ENCODE data around the gene STON2. TPM values are rescaled to one million over a fixed set of nuclear protein-coding genes. Genes with fewer than 3 reads are reported as not detected.
"Not testable (repeated sequence)": the region's sequence is repeated elsewhere in the genome, so short reads cannot be mapped to it uniquely, and the experiment has no call there.

STON2 gene
- total RNA-seq, 1 experiment from 2014 or later = 12.3 TPM

DNA sequence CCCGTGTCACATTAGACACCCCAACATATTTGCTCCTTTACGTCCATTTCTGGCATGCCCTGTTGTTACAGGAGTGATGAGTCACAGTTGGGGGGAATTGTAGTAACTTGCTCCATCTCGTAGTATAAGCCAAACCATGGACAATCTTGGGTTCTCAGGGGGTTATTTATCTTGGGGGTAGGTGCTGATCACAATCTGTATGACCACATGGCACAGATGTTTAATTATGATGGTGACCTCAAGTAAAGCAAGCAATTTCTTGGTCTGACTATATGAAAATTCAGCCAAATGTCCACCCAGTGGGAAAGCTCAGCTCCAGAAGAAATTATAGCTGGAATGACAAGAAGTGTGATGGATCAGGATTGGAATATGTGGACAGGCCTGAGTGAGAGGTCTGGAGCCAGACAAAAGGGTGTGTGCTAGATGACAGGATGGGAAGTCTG, 32.1 kb upstream of the STON2 start:
- Histone ChIP-seq H3K79me2 (ENCODE audit: low read length) (no peaks in the 10 kb centered on the region), H3K36me3 (ENCODE audit: low read depth, low read length) (no peaks in the 10 kb centered on the region), H3K4me2 (ENCODE audit: low read length) (no peak overlapping the region), H3K27ac (ENCODE audit: low read length) (no peak overlapping the region), H3K9me3 (ENCODE audit: low read length) (no peaks in the 10 kb centered on the region), H3K27me3 (ENCODE audit: low read length) (peaks cover 7% of the 10 kb centered on the region; the same call in 1 of the 2 replicates), H4K20me1 (ENCODE audit: low read length) (no peaks in the 10 kb centered on the region), H3K9me2 (replicated peaks; ENCODE audit: low read length) (no peaks in the 10 kb centered on the region), H3K9ac (ENCODE audit: low read length) (no peak overlapping the region), H3F3A (ENCODE audit: low read length, unreplicated experiment) (no peaks in the 10 kb centered on the region), H3K4me1 (ENCODE audit: insufficient read depth, low read length) (peaks cover 13% of the 10 kb centered on the region), H2AFZ (ENCODE audit: low read length) (no peak overlapping the region), H3K4me3 (ENCODE audit: low read length) (no peak overlapping the region)
- DNase-seq (no peak), ATAC-seq (no peak)
- ChIA-PET CTCF (no interaction called here), POLR2A (ENCODE audit: unreplicated experiment) (no interaction called here)
- intact Hi-C loops (cut with micrococcal nuclease) = no loop called here
- TF ChIP-seq, protein P1, sequence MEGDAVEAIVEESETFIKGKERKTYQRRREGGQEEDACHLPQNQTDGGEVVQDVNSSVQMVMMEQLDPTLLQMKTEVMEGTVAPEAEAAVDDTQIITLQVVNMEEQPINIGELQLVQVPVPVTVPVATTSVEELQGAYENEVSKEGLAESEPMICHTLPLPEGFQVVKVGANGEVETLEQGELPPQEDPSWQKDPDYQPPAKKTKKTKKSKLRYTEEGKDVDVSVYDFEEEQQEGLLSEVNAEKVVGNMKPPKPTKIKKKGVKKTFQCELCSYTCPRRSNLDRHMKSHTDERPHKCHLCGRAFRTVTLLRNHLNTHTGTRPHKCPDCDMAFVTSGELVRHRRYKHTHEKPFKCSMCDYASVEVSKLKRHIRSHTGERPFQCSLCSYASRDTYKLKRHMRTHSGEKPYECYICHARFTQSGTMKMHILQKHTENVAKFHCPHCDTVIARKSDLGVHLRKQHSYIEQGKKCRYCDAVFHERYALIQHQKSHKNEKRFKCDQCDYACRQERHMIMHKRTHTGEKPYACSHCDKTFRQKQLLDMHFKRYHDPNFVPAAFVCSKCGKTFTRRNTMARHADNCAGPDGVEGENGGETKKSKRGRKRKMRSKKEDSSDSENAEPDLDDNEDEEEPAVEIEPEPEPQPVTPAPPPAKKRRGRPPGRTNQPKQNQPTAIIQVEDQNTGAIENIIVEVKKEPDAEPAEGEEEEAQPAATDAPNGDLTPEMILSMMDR (conservative IDR thresholded peaks at IDR 0.05; ENCODE audit: low read depth, low read length) = no peak
- TF ChIP-seq EZH2 (IDR thresholded peaks at IDR 0.05; ENCODE audit: low read length, unreplicated experiment) (no peak), EZH2phosphoT487 (IDR thresholded peaks at IDR 0.05; ENCODE audit: borderline replicate concordance, low read length) (no peak)
- no TSS peak for BruUV-seq (replicated peaks)

DNA sequence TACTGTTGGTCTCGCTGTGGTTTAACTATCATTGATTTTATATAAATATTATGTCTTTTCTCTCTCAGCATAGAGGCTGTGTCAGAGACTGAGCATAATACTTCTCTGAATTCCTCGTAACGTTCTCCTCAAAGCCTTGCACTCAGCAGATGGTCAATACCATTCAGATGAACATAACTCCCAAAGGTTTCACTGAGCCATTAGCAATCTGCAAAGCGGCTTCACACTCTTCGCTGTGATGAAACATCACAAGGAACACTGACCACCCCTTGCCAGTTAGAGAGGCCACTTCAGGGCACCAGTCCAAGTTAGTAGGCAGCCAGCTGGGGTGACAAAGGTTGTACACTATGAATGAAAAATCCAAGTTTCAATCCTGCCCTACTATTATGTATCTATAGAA, 30.1 kb upstream of the STON2 start:
- Histone ChIP-seq H3K4me1 (ENCODE audit: insufficient read depth, low read length) (peaks cover 5% of the 10 kb centered on the region; the same call in 1 of the 2 replicates), H3F3A (ENCODE audit: low read length, unreplicated experiment) (no peaks in the 10 kb centered on the region), H3K27ac (ENCODE audit: low read length) (no peak overlapping the region), H2AFZ (ENCODE audit: low read length) (no peak overlapping the region), H3K9me3 (ENCODE audit: low read length) (no peaks in the 10 kb centered on the region), H3K4me2 (ENCODE audit: low read length) (no peak overlapping the region), H3K9ac (ENCODE audit: low read length) (no peak overlapping the region), H3K4me3 (ENCODE audit: low read length) (no peak overlapping the region), H4K20me1 (ENCODE audit: low read length) (no peaks in the 10 kb centered on the region), H3K36me3 (ENCODE audit: low read depth, low read length) (no peaks in the 10 kb centered on the region), H3K27me3 (ENCODE audit: low read length) (no peaks in the 10 kb centered on the region), H3K9me2 (replicated peaks; ENCODE audit: low read length) (no peaks in the 10 kb centered on the region), H3K79me2 (ENCODE audit: low read length) (no peaks in the 10 kb centered on the region)
- DNase-seq = no peak
- ATAC-seq = no peak
- TF ChIP-seq EZH2 (IDR thresholded peaks at IDR 0.05; ENCODE audit: low read length, unreplicated experiment) (no peak), EZH2phosphoT487 (IDR thresholded peaks at IDR 0.05; ENCODE audit: borderline replicate concordance, low read length) (no peak)
- TF ChIP-seq, protein P1 (conservative IDR thresholded peaks at IDR 0.05; ENCODE audit: low read depth, low read length) = no peak
- no TSS peak for BruUV-seq (replicated peaks)
- CTCF ChIA-PET = no interaction called here
- POLR2A ChIA-PET (ENCODE audit: unreplicated experiment) = no interaction called here
- intact Hi-C loops (cut with micrococcal nuclease) = no loop called here

DNA sequence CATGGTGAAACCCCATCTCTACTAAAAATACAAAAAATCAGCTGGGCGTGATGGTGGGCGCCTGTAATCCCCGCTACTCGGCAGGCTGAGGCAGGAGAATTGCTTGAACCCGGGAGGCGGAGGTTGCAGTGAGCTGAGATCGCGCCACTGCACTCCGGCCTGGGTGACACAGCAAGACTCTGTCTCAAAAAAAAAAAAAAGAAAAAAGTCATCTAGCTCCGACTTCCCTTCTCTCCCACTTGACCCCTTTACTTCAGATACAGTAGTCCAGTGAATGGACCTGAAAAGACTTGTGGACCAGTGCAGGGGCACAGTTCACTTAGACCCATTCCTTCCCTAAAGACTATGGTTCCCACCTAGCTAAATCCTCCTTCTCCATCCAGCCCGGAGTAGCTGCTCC, 29.6 kb upstream of the STON2 start:
- H3K27ac ChIP-seq (ENCODE audit: low read length); H3K4me2 ChIP-seq (ENCODE audit: low read length); H3K9me2 ChIP-seq (replicated peaks; ENCODE audit: low read length); H3K27me3 ChIP-seq (ENCODE audit: low read length); DNase-seq; H3K36me3 ChIP-seq (ENCODE audit: low read depth, low read length); ATAC-seq; H3K4me1 ChIP-seq (ENCODE audit: insufficient read depth, low read length); POLR2A ChIA-PET (ENCODE audit: unreplicated experiment); H3K9ac ChIP-seq (ENCODE audit: low read length); H4K20me1 ChIP-seq (ENCODE audit: low read length); H3K9me3 ChIP-seq (ENCODE audit: low read length); CTCF ChIA-PET; H3K79me2 ChIP-seq (ENCODE audit: low read length); H3K4me3 ChIP-seq (ENCODE audit: low read length); H2AFZ ChIP-seq (ENCODE audit: low read length); intact Hi-C loops (cut with micrococcal nuclease); H3F3A ChIP-seq (ENCODE audit: low read length, unreplicated experiment); BruUV-seq (replicated peaks): not testable (repeated sequence)
